Subcutaneous preadipocyte (primary cell): ENCODE results near the gene ITK. TPM values are rescaled to one million over a fixed set of nuclear protein-coding genes. Genes with fewer than 3 reads are reported as not detected.

Experiments
- total RNA-seq: library from RNA; depleted of rRNA; stranded (reverse); fragments of >200 nt; gene quantifications from 2 replicates; pipeline ENCODE4 v1.2.3, GENCODE V29; 2012

Gene ITK
- total RNA-seq = not detected in 2 replicates

GRCh38 chr5:157180374-157181264, at the start of gene ITK:
Gene ITK (plus strand): TSS chr5:157180840. CDS start chr5:157180978, 138 bp downstream.

GRCh38 chr5:157142317-157143126, 38.1 kb upstream of the ITK start, which contains the start of gene MED7:
Gene MED7 (minus strand): TSS chr5:157142865. CDS start chr5:157139431, 3,434 bp downstream.

GRCh38 chr5:157166214-157167213, 14.1 kb upstream of the ITK start, which contains the start of gene GARIN3:
Gene GARIN3 (minus strand): TSS chr5:157166264. CDS start chr5:157166168, 96 bp downstream.

GRCh38 chr5:157265714-157266285, 85.2 kb downstream of the ITK start, which contains the start of gene CYFIP2:
Gene CYFIP2 (plus strand): TSS chr5:157266123. CDS start chr5:157285362, 19,239 bp downstream.

Other genes starting within 250 kb of the ITK start
- not detected in 2 replicates for gene TIMD4, start 217.6 kb upstream of the ITK start, total RNA-seq
- 0.20 and 0.37 TPM in 2 replicates for gene HAVCR1, start 121.7 kb upstream of the ITK start, total RNA-seq
- gene HAVCR2, start 71.8 kb upstream of the ITK start, total RNA-seq = 0.78 and 3.3 TPM in 2 replicates
- 9.6 and 11.4 TPM in 2 replicates for gene MED7, start 38.0 kb upstream of the ITK start, total RNA-seq
- gene GARIN3, start 14.6 kb upstream of the ITK start, total RNA-seq = not detected in 2 replicates
- gene CYFIP2, start 85.3 kb downstream of the ITK start, total RNA-seq = 15.1 and 29.7 TPM in 2 replicates